Adrenal gland (tissue), 5 donors: ENCODE data around the gene HIVEP3.

Experiments
- CTCF ChIP-seq, 6 experiments: fragments of 450-650 bp in 4 of 6; fragments of 200-600 bp in 2 of 6; sonication (generic) in 1 of 6; IDR thresholded peaks; 1 replicate in 5 of 6; 2 replicates in 1 of 6; pipeline versions ENCODE4 v1.5.1 to v1.8.0; 2016 to 2021; ENCODE audit warnings: antibody characterized with exemption in 6 of 6, mild to moderate bottlenecking in 2 of 6, moderate library complexity in 1 of 6
- POLR2A ChIP-seq, 2 donors: fragments of 450-650 bp; IDR thresholded peaks; one replicate each; pipeline ENCODE4 v1.6.1; 2017; ENCODE audit warnings: antibody characterized with exemption in 2 of 2, mild to moderate bottlenecking in 2 of 2, moderate library complexity in 1 of 2
- donor health status: DM: no; HTN: no; CAD: no.

GRCh38 chr1:41638086-41639024, 280.4 kb downstream of the HIVEP3 start:
- TF ChIP-seq POLR2A (IDR thresholded peaks at IDR 0.05), result no peak
- no peak for TF ChIP-seq CTCF (IDR thresholded peaks at IDR 0.05)
